ENCODE results near the gene PLPPR3.

DNA sequence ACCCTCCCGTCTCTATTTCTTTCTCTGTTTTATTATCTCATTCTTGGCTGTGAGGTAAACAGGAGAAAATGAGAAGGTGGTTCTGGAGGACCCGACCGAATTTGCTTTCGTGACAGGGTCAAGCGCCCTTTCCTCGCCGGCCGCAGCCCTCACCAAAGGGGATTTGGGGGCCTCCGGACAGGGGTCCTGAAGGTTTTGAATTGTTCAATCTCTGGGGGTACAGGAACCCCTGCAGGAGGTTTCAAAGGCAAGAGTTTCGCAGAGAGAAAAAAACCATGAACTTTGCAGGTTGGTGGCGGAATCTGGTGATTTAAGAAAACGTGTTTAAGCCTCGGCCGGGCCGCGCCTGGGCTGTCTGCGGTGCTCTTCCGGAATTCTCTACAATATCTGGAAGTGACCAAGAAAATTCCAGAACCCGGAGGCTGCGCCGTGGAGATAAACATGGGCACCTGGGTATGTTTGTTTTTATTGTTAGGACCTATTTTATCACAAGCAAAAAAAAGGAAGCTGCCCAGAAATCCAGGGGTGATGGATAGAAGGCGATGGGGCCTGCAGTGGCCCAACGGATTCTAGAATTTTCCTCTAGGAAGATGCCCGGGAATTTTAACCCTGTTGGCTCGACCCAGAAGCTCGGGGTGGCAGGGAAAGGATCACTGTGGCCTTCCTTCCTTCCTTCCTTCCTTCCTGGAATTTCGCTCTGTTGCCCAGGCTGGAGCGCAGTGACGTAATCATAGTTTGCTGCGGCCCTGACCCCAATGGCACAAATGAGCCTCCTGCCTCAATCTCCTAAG is 38.7 kb downstream of the PLPPR3 start:
- TF ChIP-seq ZNF660 (tag by site-specific recombination; IDR thresholded peaks at IDR 0.05) (no peak), CTCF (tag by site-specific recombination; IDR thresholded peaks at IDR 0.05) (no peak), ZFP3 (tag by site-specific recombination; IDR thresholded peaks at IDR 0.05; ENCODE audit: low read depth) (no peak), ZFHX2 (tag by site-specific recombination; conservative IDR thresholded peaks at IDR 0.05) (no peak), ZBTB11 (tag by site-specific recombination; conservative IDR thresholded peaks at IDR 0.05; ENCODE audit: low read depth) (no peak), PATZ1 (tag by site-specific recombination; IDR thresholded peaks at IDR 0.05) (no peak), ZNF426 (tag by site-specific recombination; IDR thresholded peaks at IDR 0.05) (no peak), ZFP41 (tag by site-specific recombination; IDR thresholded peaks at IDR 0.05; ENCODE audit: borderline replicate concordance) (no peak), ZNF280C (tag by site-specific recombination; IDR thresholded peaks at IDR 0.05) (no peak), KLF16 (tag by site-specific recombination; IDR thresholded peaks at IDR 0.05) (no peak)
- TF ChIP-seq, protein P1, sequence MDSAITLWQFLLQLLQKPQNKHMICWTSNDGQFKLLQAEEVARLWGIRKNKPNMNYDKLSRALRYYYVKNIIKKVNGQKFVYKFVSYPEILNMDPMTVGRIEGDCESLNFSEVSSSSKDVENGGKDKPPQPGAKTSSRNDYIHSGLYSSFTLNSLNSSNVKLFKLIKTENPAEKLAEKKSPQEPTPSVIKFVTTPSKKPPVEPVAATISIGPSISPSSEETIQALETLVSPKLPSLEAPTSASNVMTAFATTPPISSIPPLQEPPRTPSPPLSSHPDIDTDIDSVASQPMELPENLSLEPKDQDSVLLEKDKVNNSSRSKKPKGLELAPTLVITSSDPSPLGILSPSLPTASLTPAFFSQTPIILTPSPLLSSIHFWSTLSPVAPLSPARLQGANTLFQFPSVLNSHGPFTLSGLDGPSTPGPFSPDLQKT (IDR thresholded peaks at IDR 0.05; ENCODE audit: borderline replicate concordance, low read depth, low read length), result no peak

All from HEK293 (cell line).